ENCODE results near the gene ADAP1. TPM values are rescaled to one million over a fixed set of nuclear protein-coding genes. Genes with fewer than 3 reads are reported as not detected.

ADAP1 gene
- total and polyA plus RNA-seq, 2 experiments from 2014 or later, result 0.24 to 1.1 TPM

DNA sequence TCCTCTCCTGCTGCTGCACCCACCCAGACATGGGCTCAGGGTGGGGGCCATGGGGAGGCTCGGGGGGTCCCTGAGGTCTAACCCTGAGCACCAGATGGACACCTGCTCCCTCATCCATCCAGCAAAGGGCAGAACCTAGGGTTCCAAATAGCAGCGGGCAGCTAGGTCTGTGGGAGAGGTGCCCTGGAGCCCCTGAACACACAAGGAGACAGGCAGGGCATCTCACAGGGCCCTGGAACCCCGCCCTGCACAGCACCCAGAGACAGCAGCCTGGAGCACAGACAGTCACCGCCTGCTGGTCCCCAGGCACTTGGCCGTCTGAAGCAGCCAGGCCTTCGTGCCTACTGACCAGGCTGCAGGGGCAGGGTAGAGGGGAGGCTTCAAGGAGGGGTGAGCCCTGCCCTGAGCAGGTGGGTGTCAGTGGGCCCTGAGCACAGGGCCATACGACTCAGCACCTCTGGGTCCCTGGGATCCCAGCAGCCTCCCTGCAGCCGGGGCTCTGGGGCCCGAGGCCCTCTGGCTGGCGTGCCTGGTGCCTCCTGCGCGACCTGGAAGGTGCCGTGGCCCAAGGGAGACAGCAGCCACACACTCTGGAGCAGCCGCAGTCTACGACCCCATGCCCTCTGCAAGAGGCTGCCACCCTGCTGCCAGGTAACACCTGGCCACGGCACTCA lies 39.8 kb downstream of the ADAP1 start:
- H3K4me2 ChIP-seq (ENCODE audit: unreplicated experiment), result no peak overlapping the region
- no peak overlapping the region for H3K9ac ChIP-seq
- no peaks in the 10 kb centered on the region for H4K20me1 ChIP-seq (ENCODE audit: insufficient read depth)
- no peak for TF ChIP-seq EZH2 (IDR thresholded peaks at IDR 0.05; ENCODE audit: insufficient read depth, poor library complexity, severe bottlenecking)
- no peak for TF ChIP-seq EZH2phosphoT487 (IDR thresholded peaks at IDR 0.05; ENCODE audit: insufficient read depth, low read depth)
- H3K9me2 ChIP-seq (ENCODE audit: insufficient read depth), result no peaks in the 10 kb centered on the region
- no peaks in the 10 kb centered on the region for H3K36me3 ChIP-seq (ENCODE audit: low read depth)
- H3K27ac ChIP-seq, result no peak overlapping the region
- 0 out of 2 replicates have a peak, but pooled peaks cover 6% of the 10 kb centered on the region for H3K27me3 ChIP-seq (replicated peaks; ENCODE audit: insufficient read depth)
- no peak for DNase-seq
- H2AFZ ChIP-seq, result no peak overlapping the region
- no peaks in the 10 kb centered on the region for H3F3A ChIP-seq (ENCODE audit: insufficient read depth)
- H3K79me2 ChIP-seq (ENCODE audit: insufficient read depth), result no peaks in the 10 kb centered on the region
- H3K9me3 ChIP-seq (ENCODE audit: low read depth), result no peaks in the 10 kb centered on the region
- in situ Hi-C loops (cut with MboI), result no loop called here
- no peak overlapping the region for H3K4me3 ChIP-seq
- H3K4me1 ChIP-seq (ENCODE audit: insufficient read depth), result no peaks in the 10 kb centered on the region
- 71 to 72% methylated on average over 8 to 15 of the region's 16 CpGs for WGBS, 2 experiments (ENCODE audit: low coverage in 1 of 2, low lambda C conversion rate in 2 of 2, missing lambda C conversion rate in 2 of 2)

DNA sequence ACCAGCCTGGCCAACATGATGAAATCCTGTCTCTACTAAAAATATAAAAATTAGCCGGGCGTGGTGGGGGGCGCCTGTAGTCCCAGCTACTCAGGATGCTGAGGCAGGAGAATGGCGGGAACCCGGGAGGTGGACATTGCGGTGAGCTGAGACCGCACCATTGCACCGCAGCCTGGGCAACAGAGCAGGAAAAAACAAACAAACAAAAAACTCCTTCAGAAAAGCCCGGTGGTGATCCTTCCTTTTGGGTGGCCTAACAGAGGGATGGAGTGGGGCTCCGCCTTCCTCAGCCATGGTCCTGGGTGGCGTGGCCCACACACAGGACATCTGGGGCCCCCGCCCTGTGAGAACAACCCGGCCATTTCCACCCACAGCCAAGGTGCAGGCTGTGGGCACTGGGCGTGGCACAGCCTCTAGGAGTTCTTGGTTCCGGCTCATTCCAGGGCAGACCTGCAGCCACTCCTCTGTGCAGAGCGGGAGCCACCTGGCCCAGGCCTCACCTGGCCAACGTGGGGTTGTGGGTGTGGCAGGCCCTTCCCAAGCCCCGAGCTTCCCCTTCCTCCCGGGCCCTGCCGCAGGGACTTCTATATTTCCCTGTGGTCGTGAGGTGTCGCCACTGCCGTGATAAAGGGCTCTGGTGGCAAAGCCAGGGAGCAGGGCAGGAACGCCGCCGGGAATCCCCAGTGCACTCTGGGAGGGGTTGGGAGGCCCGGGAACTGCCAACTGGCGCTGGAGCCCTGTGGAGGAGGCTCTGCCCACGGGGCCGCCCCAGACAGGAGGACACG lies 40.6 kb downstream of the ADAP1 start:
- WGBS, 2 experiments (ENCODE audit: low coverage in 1 of 2, low lambda C conversion rate in 2 of 2, missing lambda C conversion rate in 2 of 2), result 73 to 75% methylated on average over 27 to 31 of the region's 31 CpGs

DNA sequence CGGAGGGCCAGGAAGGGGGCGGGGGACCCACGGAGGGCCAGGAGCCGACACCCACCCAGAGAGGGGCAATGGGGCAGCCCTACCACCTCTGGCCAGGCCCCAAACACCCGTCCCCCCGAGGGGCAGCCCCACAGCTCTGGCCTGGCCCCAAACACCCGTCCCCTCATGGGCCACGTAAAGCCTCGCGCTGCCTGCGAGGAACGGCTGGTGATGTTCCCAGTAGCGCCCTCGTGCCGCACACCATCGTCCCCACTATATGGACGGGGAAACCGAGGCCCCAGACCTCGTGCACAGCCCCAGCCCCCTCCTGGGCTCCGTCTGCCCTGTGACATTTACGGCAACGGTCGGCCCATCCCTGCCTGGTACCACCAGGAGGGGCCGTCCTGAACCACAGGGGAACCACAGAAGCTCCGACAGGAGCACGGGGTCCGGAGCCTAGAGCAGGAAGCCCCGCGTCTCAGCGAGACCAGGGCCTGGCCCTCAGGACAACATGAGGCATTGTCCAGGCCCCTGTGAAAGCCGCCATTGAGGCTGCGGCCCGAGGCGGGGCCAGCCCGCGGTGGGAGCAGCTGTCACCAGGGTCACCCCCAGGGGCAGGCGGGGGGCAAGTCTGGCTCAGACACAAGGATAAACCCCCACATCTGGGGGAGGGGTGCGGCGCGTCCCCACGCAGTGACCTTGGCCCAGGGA lies 42.5 kb downstream of the ADAP1 start:
- DNase-seq, result no peak
- no peaks in the 10 kb centered on the region for H4K20me1 ChIP-seq (ENCODE audit: insufficient read depth)
- no peaks in the 10 kb centered on the region for H3K36me3 ChIP-seq (ENCODE audit: low read depth)
- no peaks in the 10 kb centered on the region for H3K4me1 ChIP-seq (ENCODE audit: insufficient read depth)
- in situ Hi-C loops (cut with MboI), result no loop called here
- no peak overlapping the region for H3K9ac ChIP-seq
- no peak overlapping the region for H3K4me3 ChIP-seq
- H3K9me2 ChIP-seq (ENCODE audit: insufficient read depth), result no peaks in the 10 kb centered on the region
- no peaks in the 10 kb centered on the region for H3K9me3 ChIP-seq (ENCODE audit: low read depth)
- TF ChIP-seq EZH2 (IDR thresholded peaks at IDR 0.05; ENCODE audit: insufficient read depth, poor library complexity, severe bottlenecking), result no peak
- no peak for TF ChIP-seq EZH2phosphoT487 (IDR thresholded peaks at IDR 0.05; ENCODE audit: insufficient read depth, low read depth)
- H3F3A ChIP-seq (ENCODE audit: insufficient read depth), result no peaks in the 10 kb centered on the region
- no peak overlapping the region for H3K27ac ChIP-seq
- H3K27me3 ChIP-seq (replicated peaks; ENCODE audit: insufficient read depth), result 0 out of 2 replicates have a peak, but pooled peaks cover 6% of the 10 kb centered on the region
- no peak overlapping the region for H2AFZ ChIP-seq
- H3K4me2 ChIP-seq (ENCODE audit: unreplicated experiment), result no peak overlapping the region
- 85 to 89% methylated on average over 28 to 39 of the region's 41 CpGs for WGBS, 2 experiments (ENCODE audit: low coverage in 1 of 2, low lambda C conversion rate in 2 of 2, missing lambda C conversion rate in 2 of 2)
- H3K79me2 ChIP-seq (ENCODE audit: insufficient read depth), result no peaks in the 10 kb centered on the region

More for the DNA sequence above, 40.6 kb downstream of the ADAP1 start:
- DNase-seq, result no peak
- H4K20me1 ChIP-seq (ENCODE audit: insufficient read depth), result no peaks in the 10 kb centered on the region
- H3K9me3 ChIP-seq (ENCODE audit: low read depth), result no peaks in the 10 kb centered on the region
- no peak overlapping the region for H3K4me2 ChIP-seq (ENCODE audit: unreplicated experiment)
- 0 out of 2 replicates have a peak, but pooled peaks cover 6% of the 10 kb centered on the region for H3K27me3 ChIP-seq (replicated peaks; ENCODE audit: insufficient read depth)
- no peaks in the 10 kb centered on the region for H3K36me3 ChIP-seq (ENCODE audit: low read depth)
- H3K4me1 ChIP-seq (ENCODE audit: insufficient read depth), result no peaks in the 10 kb centered on the region
- no peak overlapping the region for H2AFZ ChIP-seq
- H3K79me2 ChIP-seq (ENCODE audit: insufficient read depth), result no peaks in the 10 kb centered on the region
- no peak overlapping the region for H3K9ac ChIP-seq
- H3K9me2 ChIP-seq (ENCODE audit: insufficient read depth), result no peaks in the 10 kb centered on the region
- no peak for TF ChIP-seq EZH2 (IDR thresholded peaks at IDR 0.05; ENCODE audit: insufficient read depth, poor library complexity, severe bottlenecking)
- TF ChIP-seq EZH2phosphoT487 (IDR thresholded peaks at IDR 0.05; ENCODE audit: insufficient read depth, low read depth), result no peak
- in situ Hi-C loops (cut with MboI), result no loop called here
- H3F3A ChIP-seq (ENCODE audit: insufficient read depth), result no peaks in the 10 kb centered on the region
- no peak overlapping the region for H3K4me3 ChIP-seq
- H3K27ac ChIP-seq, result no peak overlapping the region

DNA sequence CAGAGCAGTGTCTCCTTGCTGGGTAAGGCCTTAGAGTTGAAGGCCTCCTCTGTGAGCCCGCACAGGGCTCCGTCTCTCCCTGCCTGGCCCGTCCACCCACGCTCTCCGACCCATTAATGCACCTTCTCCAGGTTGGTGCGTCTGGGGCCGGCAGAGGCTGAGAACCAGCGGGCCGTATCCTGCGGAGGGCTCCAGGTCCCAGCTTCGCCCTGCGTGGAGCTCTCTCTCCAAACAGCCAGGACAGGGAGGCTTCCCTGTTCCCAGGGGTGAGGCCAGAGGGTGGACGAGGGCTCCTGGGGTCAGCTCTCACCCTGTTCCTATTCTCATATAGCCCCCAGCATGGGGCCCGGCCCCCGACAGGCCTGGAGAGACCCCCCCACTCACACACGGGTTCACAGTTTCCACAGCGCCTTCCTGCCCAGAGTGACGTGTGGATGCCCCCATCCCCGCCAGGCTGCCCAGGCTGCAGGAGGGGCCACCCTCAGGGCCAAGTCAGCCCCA lies 43.5 kb downstream of the ADAP1 start:
- no peaks in the 10 kb centered on the region for H3K27me3 ChIP-seq (replicated peaks; ENCODE audit: insufficient read depth)
- in situ Hi-C loops (cut with MboI), result no loop called here
- 61 to 64% methylated on average over 13 to 19 of the region's 19 CpGs for WGBS, 2 experiments (ENCODE audit: low coverage in 1 of 2, low lambda C conversion rate in 2 of 2, missing lambda C conversion rate in 2 of 2)

More for the DNA sequence above, 43.5 kb downstream of the ADAP1 start:
- H3K4me1 ChIP-seq (ENCODE audit: insufficient read depth), result no peaks in the 10 kb centered on the region
- no peak overlapping the region for H3K9ac ChIP-seq
- no peaks in the 10 kb centered on the region for H3K36me3 ChIP-seq (ENCODE audit: low read depth)
- H3K9me2 ChIP-seq (ENCODE audit: insufficient read depth), result no peaks in the 10 kb centered on the region
- no peaks in the 10 kb centered on the region for H3F3A ChIP-seq (ENCODE audit: insufficient read depth)
- no peak overlapping the region for H3K4me2 ChIP-seq (ENCODE audit: unreplicated experiment)
- H3K4me3 ChIP-seq, result no peak overlapping the region
- no peak for TF ChIP-seq EZH2phosphoT487 (IDR thresholded peaks at IDR 0.05; ENCODE audit: insufficient read depth, low read depth)
- no peak for TF ChIP-seq EZH2 (IDR thresholded peaks at IDR 0.05; ENCODE audit: insufficient read depth, poor library complexity, severe bottlenecking)
- H3K9me3 ChIP-seq (ENCODE audit: low read depth), result no peaks in the 10 kb centered on the region
- DNase-seq, result no peak
- H2AFZ ChIP-seq, result no peak overlapping the region
- no peaks in the 10 kb centered on the region for H4K20me1 ChIP-seq (ENCODE audit: insufficient read depth)
- H3K79me2 ChIP-seq (ENCODE audit: insufficient read depth), result no peaks in the 10 kb centered on the region
- H3K27ac ChIP-seq, result no peak overlapping the region
